Prostate gland (tissue), 2 donors: ENCODE measurements around the gene TFF3. TPM values are rescaled to one million over a fixed set of nuclear protein-coding genes. Genes with fewer than 3 reads are reported as not detected.

Source experiments
- DNase-seq: peaks from one replicate; pipeline ENCODE4 v3.0.0-alpha.2; 2019; ENCODE audit warnings: low spot score
- H3K27ac ChIP-seq, 2 donors: fragments of 200-600 bp; sonication (generic); 2 replicates each; pipeline ENCODE4 v1.5.1; 2017 to 2019
- H3K27me3 ChIP-seq: fragments of 200-600 bp; sonication (generic); replicated peaks from 2 replicates; pipeline ENCODE4 v1.5.1; 2019; ENCODE audit not compliant: insufficient read depth
- H3K36me3 ChIP-seq, 2 donors: fragments of 200-600 bp; sonication (generic); 1 replicate in 1 of 2; 2 replicates in 1 of 2; pipeline versions ENCODE4 v1.5.1 to v1.8.1; 2017 to 2019
- H3K4me1 ChIP-seq: fragments of 200-600 bp; sonication (generic); replicated peaks from 2 replicates; pipeline ENCODE4 v1.5.1; 2019
- H3K4me3 ChIP-seq, 2 donors: fragments of 200-600 bp; sonication (generic); 2 replicates each; pipeline ENCODE4 v1.5.1; 2017 to 2019
- H3K9me3 ChIP-seq: fragments of 200-600 bp; sonication (generic); 2 replicates; pipeline ENCODE4 v1.5.1; 2017
- CTCF ChIP-seq, 4 experiments: fragments of 200-600 bp in 2 of 4; fragments of 450-650 bp in 2 of 4; sonication (generic) in 2 of 4; IDR thresholded peaks; 1 replicate in 3 of 4; 2 replicates in 1 of 4; pipeline ENCODE4 v1.5.1; 2016 to 2019; ENCODE audit warnings: antibody characterized with exemption in 4 of 4, mild to moderate bottlenecking in 2 of 4, moderate library complexity in 2 of 4
- POLR2A ChIP-seq: fragments of 450-650 bp; IDR thresholded peaks from one replicate; pipeline ENCODE4 v1.6.1; 2016; ENCODE audit warnings: antibody characterized with exemption, mild to moderate bottlenecking
- POLR2AphosphoS5 ChIP-seq: sonication (generic); formaldehyde crosslinking; IDR thresholded peaks from one replicate; pipeline ENCODE4 v1.6.1; 2017; ENCODE audit warnings: antibody characterized with exemption
- WGBS: methylation state at CpG from one replicate; pipeline ENCODE4 v1.1.5; 2018; 5-methylcytosine and 5-hydroxymethylcytosine counted together
- intact Hi-C: fragments of 100-400 bp; cut with DNase I; formaldehyde crosslinking; loops from one replicate; pipeline ENCODE4 v1.14.2; 2022
- total RNA-seq, 2 donors: library from RNA; depleted of rRNA; stranded (reverse); fragments of >200 nt; gene quantifications; one replicate each; pipeline ENCODE4 v1.1.0, GENCODE V29; 2016

The TFF3 gene
- total RNA-seq, 2 donors from 2014 or later: 30.6 to 49.8 TPM

DNA sequence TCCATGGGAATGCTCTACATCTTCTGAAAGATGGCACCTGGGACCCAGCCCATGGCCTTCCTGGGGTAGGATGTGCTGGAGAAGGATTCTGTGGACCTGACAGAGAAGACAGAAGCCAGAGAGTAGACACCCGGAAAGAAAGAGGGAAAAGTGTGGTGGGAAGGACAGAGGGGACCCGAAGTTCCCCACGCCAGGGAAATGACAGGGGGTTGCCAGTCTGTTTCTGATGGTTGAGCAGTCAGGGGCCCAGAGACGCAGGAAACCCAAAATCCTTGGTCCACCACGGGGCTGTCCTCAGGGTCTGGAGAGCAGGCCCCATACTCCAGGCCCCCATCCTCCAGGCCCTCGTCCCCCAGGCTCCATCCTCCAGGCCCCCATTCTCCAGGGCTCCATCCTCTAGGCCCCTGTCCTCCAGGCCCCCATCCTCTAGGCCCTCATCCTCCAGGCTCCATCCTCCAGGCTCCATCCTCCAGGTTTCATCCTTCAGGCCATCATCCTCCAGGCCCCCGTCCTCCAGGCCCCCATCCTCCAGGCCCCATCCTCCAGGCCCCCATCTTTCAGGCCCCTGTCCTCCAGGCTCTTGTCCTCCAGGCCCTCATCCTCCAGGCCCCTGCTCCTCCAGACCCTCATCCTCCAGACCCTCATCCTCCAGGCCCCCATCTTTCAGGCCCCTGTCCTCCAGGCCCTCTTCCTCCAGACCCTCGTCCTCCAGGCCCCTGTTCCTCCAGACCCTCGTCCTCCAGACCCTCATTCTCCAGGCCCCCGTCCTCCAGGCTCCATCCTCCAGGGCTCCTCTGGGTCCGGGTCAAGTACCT is 36.6 kb upstream of the TFF3 start:
- DNase-seq: no peak
- Histone ChIP-seq H3K9me3 (no peaks in the 10 kb centered on the region), H3K27ac (no peak overlapping the region), H3K36me3 (no peaks in the 10 kb centered on the region), H3K27me3 (no peaks in the 10 kb centered on the region), H3K4me1 (no peaks in the 10 kb centered on the region), H3K4me3 (no peak overlapping the region)
- TF ChIP-seq POLR2A (no peak), CTCF (IDR thresholded peaks at IDR 0.05) (no peak), POLR2AphosphoS5 (no peak)
- WGBS: 86% methylated on average over 11 of the region's 11 CpGs
- intact Hi-C loops: no loop called here

DNA sequence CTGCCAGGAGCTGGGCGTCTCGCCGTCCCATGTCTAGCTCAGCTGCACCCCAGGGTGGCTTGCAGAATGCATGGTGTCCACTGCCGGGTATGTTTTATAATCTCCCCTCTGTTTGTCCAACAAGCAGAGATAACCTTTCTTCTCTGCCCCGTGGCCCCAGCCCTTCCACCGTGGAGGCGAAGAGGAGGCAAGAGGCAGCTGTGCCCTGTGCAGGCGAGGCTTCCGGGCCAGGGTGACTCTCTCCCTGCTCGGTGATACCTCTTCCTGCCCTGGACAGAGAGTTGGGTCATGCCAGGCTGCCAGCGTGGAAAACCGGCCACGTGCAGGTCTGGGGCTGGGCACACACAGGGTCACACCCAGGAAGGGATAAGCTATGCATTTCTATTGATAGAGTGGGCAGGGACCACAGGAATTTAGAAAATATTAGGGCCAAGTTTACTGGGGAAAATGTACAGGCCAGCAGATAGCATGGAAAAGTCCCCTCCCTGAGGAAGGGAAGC is 35.8 kb upstream of the TFF3 start, which contains the start of gene TFF2:
Gene TFF2 (minus strand): TSS at position 68 of the 500 bp plus-strand sequence. CDS start 37 bp downstream, at position 31.
- H3K4me1 ChIP-seq: no peaks in the 10 kb centered on the region
- intact Hi-C loops: no loop called here
- H3K9me3 ChIP-seq: no peaks in the 10 kb centered on the region
- 52% methylated on average over 13 of the region's 13 CpGs for WGBS
- no peak within 1 kb of the TSS for H3K4me3 ChIP-seq
- no peak within 1 kb of the TSS for H3K27ac ChIP-seq
- TF ChIP-seq CTCF (IDR thresholded peaks at IDR 0.05) (no peak), POLR2AphosphoS5 (no peak), POLR2A (no peak)
- no peaks in the 10 kb centered on the region for H3K36me3 ChIP-seq
- no peak for DNase-seq
- H3K27me3 ChIP-seq: no peaks in the 10 kb centered on the region

GRCh38 chr21:42350318-42350910 is 35.2 kb upstream of the TFF3 start:
- Histone ChIP-seq H3K36me3 (no peaks in the 10 kb centered on the region), H3K4me1 (no peaks in the 10 kb centered on the region), H3K27me3 (no peaks in the 10 kb centered on the region), H3K9me3 (no peaks in the 10 kb centered on the region), H3K4me3 (no peak overlapping the region), H3K27ac (no peak overlapping the region)
- DNase-seq: no peak
- no peak for TF ChIP-seq POLR2A
- no peak for TF ChIP-seq POLR2AphosphoS5
- TF ChIP-seq CTCF (IDR thresholded peaks at IDR 0.05): no peak
- 58% methylated on average over 11 of the region's 11 CpGs for WGBS
- intact Hi-C loops: no loop called here

DNA sequence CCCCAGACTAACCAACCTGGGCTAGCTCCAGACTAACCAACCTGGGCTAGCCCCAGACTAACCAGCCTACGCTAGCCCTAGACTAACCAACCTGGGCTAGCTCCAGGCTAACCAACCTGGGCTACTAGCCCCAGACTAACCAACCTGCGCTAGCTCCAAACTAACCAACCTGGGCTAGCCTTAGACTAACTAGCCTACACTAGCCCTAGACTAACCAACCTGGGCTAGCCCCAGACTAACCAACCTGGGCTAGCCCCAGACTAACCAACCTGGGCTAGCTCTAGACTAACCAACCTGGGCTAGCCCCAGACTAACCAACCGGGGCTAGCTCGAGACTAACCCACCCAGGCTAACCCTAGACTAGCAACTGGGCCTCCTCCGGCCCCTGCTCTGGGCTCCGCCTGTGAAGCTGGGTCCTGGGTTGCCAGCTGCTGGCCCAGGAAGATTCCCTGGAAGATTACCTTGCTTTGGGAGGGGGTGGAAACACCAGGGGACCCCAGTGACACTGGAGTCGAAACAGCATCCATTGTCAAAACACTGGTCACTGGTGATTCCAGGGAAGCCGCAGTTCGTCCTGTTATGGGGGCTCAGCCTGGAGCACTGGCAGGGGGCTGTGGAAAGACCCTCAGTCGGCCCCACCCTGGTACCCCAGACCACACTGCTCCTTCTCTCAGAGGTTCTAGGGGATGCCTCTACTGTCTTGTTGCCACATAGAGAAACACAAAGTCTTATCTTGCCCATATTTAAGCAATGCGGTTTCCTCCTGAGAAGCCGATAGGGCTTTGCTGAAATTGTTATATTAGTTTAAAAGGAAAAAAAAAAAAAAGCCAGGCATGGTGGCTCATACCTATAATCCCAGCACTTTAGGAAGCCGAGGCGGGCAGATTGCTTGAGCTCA is 34.5 kb upstream of the TFF3 start:
- Histone ChIP-seq H3K36me3 (no peaks in the 10 kb centered on the region), H3K9me3 (no peaks in the 10 kb centered on the region), H3K27ac (no peak overlapping the region), H3K4me1 (no peaks in the 10 kb centered on the region), H3K4me3 (no peak overlapping the region), H3K27me3 (no peaks in the 10 kb centered on the region)
- 76% methylated on average over 14 of the region's 14 CpGs for WGBS
- intact Hi-C loops: no loop called here
- DNase-seq: no peak
- TF ChIP-seq CTCF (IDR thresholded peaks at IDR 0.05): no peak
- TF ChIP-seq POLR2A: no peak
- no peak for TF ChIP-seq POLR2AphosphoS5
